Eye (tissue), 1 donor: ENCODE measurements around the gene LMNTD2.

ENCODE experiments used
- DNase-seq: peaks from one replicate; pipeline ENCODE4 v3.0.0-alpha.2; 2015

The LMNTD2 gene

GRCh38 chr11:551131-551530 is 9.4 kb downstream of the LMNTD2 start:
- DNase-seq, result no peak

- DNase-seq, result no peak
Measured at GRCh38 chr11:550746-551085, 9.8 kb downstream of the LMNTD2 start.

- DNase-seq, result no peak
Measured at GRCh38 chr11:550021-550745, 10.4 kb downstream of the LMNTD2 start.

- DNase-seq, result peak; percentile 12
Measured at GRCh38 chr11:548700-549603, 11.6 kb downstream of the LMNTD2 start.

GRCh38 chr11:545171-545570 is 15.4 kb downstream of the LMNTD2 start:
- no peak for DNase-seq

GRCh38 chr11:544817-545166 is 15.7 kb downstream of the LMNTD2 start:
- no peak for DNase-seq

GRCh38 chr11:541433-541885 is 19.1 kb downstream of the LMNTD2 start:
- no peak for DNase-seq

GRCh38 chr11:540583-541432 is 19.7 kb downstream of the LMNTD2 start:
- peak; percentile 13 for DNase-seq

GRCh38 chr11:539971-540481 is 20.5 kb downstream of the LMNTD2 start:
- no peak for DNase-seq

- DNase-seq, result no peak
Measured at GRCh38 chr11:538431-539051, 22.0 kb downstream of the LMNTD2 start.

GRCh38 chr11:537622-538430 is 22.7 kb downstream of the LMNTD2 start:
- DNase-seq, result no peak

- peak; percentile 87 for DNase-seq
Measured at GRCh38 chr11:536841-537621, 23.5 kb downstream of the LMNTD2 start, which contains the start of gene LRRC56. Gene LRRC56 (plus strand): TSS chr11:537527. CDS start chr11:540685, 3,158 bp downstream.

GRCh38 chr11:535519-536454 is 24.8 kb downstream of the LMNTD2 start, which contains the start of gene HRAS:
Gene HRAS (minus strand): TSS chr11:535576.
- peak; percentile 98 for DNase-seq

GRCh38 chr11:535210-535518 is 25.4 kb downstream of the LMNTD2 start:
- DNase-seq, result no peak

GRCh38 chr11:534396-535209 is 25.9 kb downstream of the LMNTD2 start:
- peak; percentile 37 for DNase-seq

- no peak for DNase-seq
Measured at GRCh38 chr11:533586-534395, 26.7 kb downstream of the LMNTD2 start.

- DNase-seq, result no peak
Measured at GRCh38 chr11:532986-533585, 27.5 kb downstream of the LMNTD2 start.
